GM19099 (cell line): ENCODE results near the gene RGS21.

Source experiments
- POLR2A ChIP-seq: IDR thresholded peaks from 3 replicates; pipeline ENCODE4 v1.6.1; 2011; ENCODE audit warnings: low read depth; ENCODE audit not compliant: insufficient read length; ENCODE audit errors: extremely low read depth

Gene RGS21, protein sequence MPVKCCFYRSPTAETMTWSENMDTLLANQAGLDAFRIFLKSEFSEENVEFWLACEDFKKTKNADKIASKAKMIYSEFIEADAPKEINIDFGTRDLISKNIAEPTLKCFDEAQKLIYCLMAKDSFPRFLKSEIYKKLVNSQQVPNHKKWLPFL

DNA sequence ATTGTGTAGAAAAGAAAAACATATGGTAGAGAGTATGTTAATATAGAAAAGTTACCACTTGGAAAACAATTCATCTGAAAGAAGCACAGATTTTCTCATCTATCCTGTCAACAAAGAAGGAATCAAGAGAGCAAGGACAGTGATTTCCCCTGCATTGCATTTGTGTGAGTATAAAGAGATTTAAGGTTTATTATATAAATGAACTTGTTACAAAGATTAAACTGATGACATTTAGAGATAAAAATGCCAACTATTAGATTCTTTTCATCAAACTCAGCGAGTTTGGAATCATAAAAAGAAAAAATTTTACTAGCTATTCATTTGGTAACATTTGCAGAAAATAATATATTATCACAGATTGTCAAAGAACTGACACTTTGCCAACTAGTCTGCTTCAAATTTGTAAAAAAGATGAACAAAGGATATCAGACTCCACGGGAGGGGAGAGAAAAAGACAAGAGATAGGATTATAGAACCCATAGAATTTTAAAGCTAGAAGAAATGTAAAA lies at the start of gene RGS21:
RGS21 (plus strand) TSS at position 51 of the 509 bp plus-strand sequence. CDS start 26,045 bp downstream, outside the sequence.
- TF ChIP-seq POLR2A, result no peak

DNA sequence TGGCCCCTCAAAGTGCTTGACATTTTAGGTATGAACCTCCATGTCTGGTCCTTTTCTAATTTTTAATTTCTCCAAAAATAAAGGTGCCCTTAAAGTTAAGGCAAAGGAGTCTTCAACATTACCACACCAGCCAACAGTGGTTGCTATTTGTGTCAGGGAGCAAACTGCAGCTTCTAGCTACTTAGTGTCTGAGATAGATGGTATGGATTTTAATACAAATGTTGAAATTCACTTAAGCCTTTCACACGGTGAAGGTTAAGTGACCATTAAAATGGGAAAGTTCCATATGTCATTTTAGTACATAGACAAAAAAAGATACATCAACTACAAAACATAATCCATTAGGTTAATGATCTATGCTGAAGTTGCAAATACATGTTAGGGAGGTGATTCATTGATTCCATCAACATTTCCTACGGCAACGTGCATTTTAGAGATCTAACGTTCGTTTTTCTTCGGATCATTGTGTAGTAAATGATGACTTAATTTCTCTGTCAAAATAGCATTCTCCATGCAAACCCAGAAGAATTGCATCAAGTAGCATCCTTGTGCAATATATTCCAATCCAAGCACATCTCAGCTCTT lies 48.2 kb upstream of the RGS21 start:
- no peak for TF ChIP-seq POLR2A

DNA sequence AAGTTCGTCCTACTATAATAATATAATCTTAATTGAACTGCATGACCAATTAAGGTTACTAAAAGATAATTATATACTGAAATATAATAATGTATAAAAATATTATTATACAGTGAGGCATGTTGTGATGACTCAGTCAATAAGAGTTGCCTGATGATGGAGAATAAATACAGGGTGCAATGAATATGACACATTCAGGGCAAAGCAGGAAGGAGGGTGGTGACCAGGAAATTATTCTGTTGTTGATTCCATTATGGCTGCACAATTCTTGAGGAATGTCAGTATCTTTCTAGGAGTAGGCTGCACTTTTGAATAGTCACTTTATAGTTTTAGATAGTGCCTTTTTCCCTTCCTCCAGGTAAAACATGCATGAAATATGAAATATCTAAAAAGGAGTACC lies 46.4 kb upstream of the RGS21 start:
- TF ChIP-seq POLR2A, result no peak

DNA sequence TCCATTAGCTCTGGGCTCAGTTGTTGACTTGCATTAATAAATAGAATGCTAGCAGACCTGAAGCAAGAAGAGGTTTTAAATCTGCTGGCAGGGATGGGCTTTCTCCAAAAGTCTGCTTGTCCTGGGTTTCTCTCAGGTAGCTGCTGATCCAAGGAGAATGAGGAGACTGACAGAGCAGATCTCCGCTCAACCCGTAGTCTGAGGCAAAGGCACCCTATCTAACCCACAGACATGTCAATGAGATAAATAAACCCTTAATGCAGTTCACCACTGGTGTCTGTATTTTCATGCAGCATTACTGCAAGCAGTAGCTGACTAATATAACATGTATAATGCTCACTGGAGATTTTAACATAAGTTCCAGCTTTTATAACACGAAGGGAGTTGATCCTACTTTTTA lies 44.1 kb upstream of the RGS21 start:
- TF ChIP-seq POLR2A, result no peak

DNA sequence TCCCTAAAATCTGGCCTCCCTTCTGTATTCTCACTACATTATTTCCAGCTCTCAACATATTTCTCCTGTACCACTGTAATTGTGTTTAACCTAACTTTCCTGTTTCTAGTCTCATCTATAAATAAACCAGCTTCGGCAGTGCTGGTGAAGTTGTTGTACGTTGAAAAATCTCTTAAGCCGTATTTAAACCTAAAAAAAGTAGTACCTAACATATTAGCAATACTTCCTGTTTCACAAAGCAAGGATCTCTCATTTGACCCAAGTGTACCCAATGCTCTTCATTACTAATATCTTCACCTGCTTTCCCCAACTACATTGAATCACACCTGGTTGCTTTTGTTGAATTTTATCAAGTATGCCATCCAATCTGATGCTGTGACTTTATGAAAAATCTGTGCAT lies 42.2 kb upstream of the RGS21 start:
- no peak for TF ChIP-seq POLR2A

DNA sequence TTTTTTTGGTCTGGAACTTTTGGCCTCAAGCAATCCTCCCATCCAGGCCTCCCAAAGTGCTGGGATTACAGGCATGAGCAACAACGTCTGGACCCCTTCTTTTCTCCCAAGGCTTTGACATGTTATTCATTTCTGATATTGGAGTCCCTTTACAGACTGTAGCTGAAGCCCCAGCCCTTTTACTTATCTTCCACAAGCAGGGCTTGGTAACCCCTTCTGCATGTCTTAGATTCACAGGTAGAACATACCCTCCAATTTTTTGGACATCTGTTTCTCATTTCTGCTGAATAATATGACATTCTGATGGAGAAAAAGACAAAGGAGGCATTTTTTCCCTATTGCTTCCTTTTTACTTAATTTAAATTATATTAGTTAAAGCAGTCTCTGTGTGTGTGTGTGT lies 39.2 kb upstream of the RGS21 start:
- no peak for TF ChIP-seq POLR2A

DNA sequence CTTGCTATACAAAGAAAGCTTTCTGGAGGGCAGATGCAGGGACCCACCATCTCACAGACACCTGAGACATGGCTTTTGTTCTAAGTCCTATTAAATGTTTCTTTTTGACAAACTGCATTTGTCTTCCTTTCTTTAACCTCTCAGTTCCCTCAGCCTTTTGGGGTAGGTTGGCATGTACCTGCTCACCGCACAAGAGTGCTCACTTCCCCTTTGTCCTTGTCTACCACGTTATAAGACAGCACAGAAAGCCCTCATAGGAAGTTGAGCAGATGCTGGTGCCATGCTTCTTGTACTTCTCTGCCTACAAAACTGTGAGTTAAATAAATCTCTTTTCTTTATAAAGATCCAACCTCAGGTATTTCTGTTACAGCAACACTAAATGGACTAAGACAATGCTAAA lies 31.9 kb upstream of the RGS21 start:
- no peak for TF ChIP-seq POLR2A

DNA sequence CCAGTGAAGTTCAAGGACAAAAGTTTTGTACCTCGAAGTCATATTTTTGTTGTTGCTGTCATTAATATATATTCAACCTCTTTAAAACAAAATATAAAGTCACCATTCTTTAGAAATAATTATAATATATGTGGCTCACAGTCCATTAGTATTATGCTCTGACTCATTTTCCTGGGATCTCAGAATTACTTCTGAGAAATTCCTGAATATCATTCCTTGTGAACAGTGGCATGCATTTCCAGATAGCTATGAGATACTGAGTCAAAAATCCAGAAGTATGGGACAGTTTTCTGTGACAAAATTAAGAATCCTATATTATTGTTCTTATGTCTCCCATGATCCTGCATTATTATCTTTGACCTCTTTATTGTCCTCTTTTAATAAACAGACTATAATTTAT lies 13.8 kb upstream of the RGS21 start:
- no peak for TF ChIP-seq POLR2A

DNA sequence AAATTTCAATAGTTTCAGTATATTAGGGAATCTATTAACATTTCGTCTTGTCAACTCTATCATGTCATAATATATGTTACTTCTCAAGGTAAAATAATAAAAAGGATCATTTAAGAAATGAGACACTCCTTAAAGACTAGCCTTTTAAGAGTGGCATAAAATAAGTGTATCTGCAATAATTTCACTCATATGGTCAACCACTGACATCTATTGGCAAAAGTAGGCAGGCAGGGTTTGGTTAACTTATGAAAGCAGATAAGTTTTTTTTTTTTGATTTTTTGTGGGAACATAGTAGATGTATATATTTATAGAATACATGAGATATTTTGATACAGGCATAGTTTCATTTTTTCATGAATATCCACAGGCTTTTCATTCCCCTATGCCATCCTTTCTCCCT lies 5.5 kb upstream of the RGS21 start:
- TF ChIP-seq POLR2A, result no peak

DNA sequence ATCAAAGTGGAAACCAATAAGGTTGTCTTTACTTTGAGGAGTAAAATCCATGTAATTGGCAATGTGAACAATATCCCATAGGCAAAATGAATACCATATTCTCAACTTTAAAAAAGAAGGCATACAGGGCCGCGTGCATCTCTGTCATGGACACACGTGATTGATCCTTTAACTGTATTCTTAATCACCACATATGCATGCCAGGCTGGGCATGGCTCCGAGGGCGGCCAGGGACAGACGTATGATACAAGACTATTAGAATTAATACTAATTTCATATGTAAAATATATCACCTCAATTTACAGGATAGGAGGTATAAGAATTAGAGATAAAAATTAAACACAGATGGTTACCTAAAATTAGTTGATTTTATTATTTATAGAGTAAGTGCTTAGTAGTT lies 11.2 kb downstream of the RGS21 start:
- no peak for TF ChIP-seq POLR2A

DNA sequence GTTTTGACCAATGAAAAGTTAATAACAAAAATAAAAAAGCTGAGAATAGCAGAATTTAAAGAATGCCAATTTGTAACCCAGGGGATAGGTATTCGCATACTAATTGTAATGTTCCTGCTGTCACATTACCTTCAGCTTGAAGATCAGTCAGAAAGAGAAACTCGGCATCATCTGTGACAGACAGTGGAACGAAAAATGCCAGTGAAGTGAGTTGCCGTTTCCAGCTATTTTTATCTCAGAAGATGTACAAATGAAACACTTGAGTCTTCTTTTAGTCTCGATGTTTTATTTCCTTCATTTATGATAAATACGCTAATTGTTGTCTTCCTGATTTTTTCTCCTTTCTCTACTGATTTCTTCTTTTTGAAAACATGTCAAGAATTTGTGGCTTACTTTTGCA lies 26.1 kb downstream of the RGS21 start:
- no peak for TF ChIP-seq POLR2A

DNA sequence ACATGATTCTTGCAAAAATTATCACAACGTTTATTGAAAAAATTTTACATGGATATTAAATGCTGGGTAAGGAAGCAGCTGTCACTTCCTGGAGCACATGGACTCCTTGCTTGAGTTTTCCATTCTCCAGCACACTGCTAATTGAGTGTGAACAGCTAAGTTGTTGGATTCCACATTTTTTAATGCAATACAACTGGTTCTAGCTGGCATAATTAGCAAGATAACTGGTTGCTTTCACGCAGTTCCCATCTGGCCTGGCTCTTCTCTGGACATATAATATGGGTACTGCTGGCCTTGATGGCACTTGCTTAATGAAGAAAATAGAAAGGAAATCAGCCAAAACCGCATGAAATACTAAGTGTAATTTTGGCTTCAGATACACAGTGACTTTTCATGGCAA lies 26.6 kb downstream of the RGS21 start:
- no peak for TF ChIP-seq POLR2A

DNA sequence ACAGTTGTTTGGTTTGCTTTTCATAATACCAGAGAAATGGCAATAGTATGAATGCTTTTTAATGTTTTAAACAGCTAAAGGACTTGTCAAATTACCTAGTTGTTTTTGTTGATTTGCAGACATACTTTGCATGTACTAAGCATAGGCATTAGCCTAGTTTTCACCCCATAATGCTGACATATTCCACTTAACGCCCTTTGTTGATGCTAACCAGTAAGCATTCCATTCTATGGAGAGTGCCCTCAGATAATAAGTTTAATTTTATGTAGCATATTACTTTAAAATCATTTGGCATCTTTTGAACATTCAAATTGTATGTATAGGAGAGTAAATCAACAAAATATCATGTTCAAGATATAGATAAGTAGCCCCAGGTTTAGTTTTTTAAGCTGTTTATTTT lies 32.5 kb downstream of the RGS21 start:
- TF ChIP-seq POLR2A, result no peak

DNA sequence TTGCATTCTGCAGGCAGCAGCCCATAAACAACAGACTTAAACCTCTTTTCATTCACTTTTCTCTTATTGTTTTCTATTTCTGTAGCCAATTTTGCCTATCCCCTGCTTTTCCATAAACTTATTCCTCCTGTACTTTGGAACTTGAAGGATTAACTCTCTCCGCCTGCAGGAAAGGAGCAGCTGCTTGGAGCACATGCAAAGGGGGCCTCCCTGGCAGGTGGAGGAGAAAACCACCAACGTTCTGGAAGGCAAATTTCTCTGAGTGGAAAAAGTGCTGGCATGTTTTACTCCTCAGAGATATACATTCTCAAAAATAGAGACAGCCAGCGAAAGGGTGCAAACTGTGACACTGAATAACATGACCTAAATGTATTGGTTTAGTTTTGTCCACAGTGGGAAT lies 33.6 kb downstream of the RGS21 start:
- no peak for TF ChIP-seq POLR2A

DNA sequence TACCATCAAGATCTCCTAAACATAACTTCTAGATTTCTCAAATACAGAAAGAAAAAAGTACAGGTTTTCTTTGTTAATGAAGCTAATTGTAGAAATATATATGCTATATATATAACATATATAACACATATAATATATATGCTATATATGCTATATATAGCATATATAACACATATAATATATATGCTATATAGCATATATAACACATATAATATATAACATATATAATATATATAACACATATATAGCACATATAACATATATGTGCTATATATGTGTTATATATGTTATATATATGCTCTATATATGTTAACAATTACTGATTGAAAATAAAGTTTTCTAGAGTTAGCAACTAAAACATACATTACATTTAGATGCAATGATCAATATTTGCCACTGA lies 34.8 kb downstream of the RGS21 start:
- no peak for TF ChIP-seq POLR2A

DNA sequence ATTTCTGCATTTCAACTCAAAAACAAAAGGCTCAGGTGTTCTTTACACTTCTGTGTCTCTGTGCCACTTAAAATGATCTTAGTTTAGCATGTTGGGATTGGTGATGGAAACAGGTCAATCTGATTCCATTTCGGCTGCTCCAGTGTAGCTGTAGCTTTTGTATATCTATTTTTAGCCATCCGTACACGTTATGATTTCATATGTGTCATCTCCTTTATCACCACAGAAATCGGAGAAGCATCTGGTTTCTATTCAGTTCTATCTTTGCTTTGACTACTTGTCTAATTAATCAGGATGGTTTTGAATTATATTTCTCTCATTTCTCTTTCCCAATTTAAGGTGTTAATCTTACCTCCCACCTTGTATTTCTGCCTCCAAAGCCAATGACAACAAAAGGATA lies 41.1 kb downstream of the RGS21 start:
- no peak for TF ChIP-seq POLR2A

DNA sequence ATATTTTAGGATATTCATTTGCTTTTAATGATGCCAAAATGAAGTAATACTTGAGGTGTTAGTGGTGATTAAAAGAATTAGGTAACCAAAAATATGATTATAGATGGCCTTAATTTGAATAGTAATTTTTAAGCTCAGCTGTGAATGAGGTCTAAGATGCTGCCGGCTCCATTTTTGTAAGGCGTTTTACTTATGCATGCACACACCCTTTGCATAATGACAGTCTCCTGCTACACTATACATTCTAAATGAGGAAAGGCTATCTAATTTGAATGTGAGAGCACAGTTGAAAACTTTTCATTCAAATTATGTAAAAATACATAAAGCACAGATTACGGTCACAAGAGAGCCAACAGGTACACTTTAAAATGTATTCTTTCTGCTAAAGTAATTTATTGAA lies 41.6 kb downstream of the RGS21 start:
- no peak for TF ChIP-seq POLR2A
